K562 (cell line): Measurements from ENCODE around the gene SLC1A3. TPM values are rescaled to one million over a fixed set of nuclear protein-coding genes. Genes with fewer than 3 reads are reported as not detected.

Source experiments
- ATAC-seq: fragments of 200-7000 bp; cut with Tn5 transposase; 3 replicates; pipeline ENCODE4 v1.9.1; 2020; ENCODE audit warnings: moderate library complexity
- BruUV-seq: library from RNA; stranded (reverse); fragments of 400-500 nt; replicated peaks from 2 replicates; lab custom pipeline; 2021; lab: Mats Ljungman, UMichigan
- CTCF ChIA-PET: fragments of 300-600 bp; formaldehyde crosslinking; extraction: SDS; loops from one replicate; lab custom pipeline; 2021; ENCODE audit warnings: low intra/inter-chr PET ratio; lab: Yijun Ruan, JAX
- POLR2A ChIA-PET: fragments of 300-600, 350-650 bp; sonication (Branson Sonifier 250); formaldehyde crosslinking; extraction: SDS; loops from one replicate; lab custom pipeline; 2021; ENCODE audit warnings: antibody characterized with exemption, inconsistent platforms; lab: Yijun Ruan, JAX
- DNase-seq, 4 experiments: peaks; one replicate each; pipeline versions ENCODE4 v3.0.0 to v3.0.0-alpha.2; 2011 to 2018; ENCODE audit warnings: low spot score in 3 of 4, mixed read lengths in 3 of 4; ENCODE audit errors: extremely low read depth in 1 of 4
- FAIRE-seq: peaks from 2 replicates; lab custom pipeline; 2011; peaks lifted over from hg19 to GRCh38; lab: Jason Lieb, UNC
- H2AFZ ChIP-seq: 2 replicates; pipeline ENCODE4 v1.6.0; 2011; ENCODE audit warnings: low read depth, low read length, control low read depth, inconsistent platforms
- H3K27ac ChIP-seq: fragments of 200-600 bp; 3 replicates; pipeline ENCODE4 v1.8.0; 2011; ENCODE audit warnings: low read depth, mild to moderate bottlenecking, control low read depth, inconsistent platforms, low read length, moderate library complexity, mixed read lengths; ENCODE audit errors: extremely low read depth
- H3K27me3 ChIP-seq, 2 experiments: fragments of 300-600 bp in 1 of 2; 2 replicates in 1 of 2; 3 replicates in 1 of 2; pipeline versions ENCODE4 v1.6.0 to v1.8.0; 2011; ENCODE audit warnings: inconsistent platforms in 2 of 2, low read length in 2 of 2, mild to moderate bottlenecking in 1 of 2, mixed read lengths in 1 of 2, moderate library complexity in 1 of 2; ENCODE audit not compliant: control insufficient read depth in 2 of 2, insufficient read depth in 2 of 2
- H3K36me3 ChIP-seq: fragments of 300-600 bp; 3 replicates; pipeline ENCODE4 v1.8.0; 2011; ENCODE audit warnings: mild to moderate bottlenecking, low read length, inconsistent platforms; ENCODE audit not compliant: control insufficient read depth, insufficient read depth
- H3K4me1 ChIP-seq, 2 experiments: fragments of 200-600 bp in 1 of 2; replicated peaks in 1 of 2; 2 replicates in 1 of 2; 3 replicates in 1 of 2; pipeline versions ENCODE4 v1.5.1 to v1.8.0; 2011; ENCODE audit warnings: inconsistent platforms in 2 of 2, low read length in 2 of 2, mild to moderate bottlenecking in 1 of 2, mixed read lengths in 1 of 2, moderate library complexity in 1 of 2; ENCODE audit not compliant: control insufficient read depth in 2 of 2, insufficient read depth in 2 of 2
- H3K4me2 ChIP-seq: 2 replicates; pipeline ENCODE4 v1.6.1; 2011; ENCODE audit warnings: low read length, control low read depth, inconsistent platforms, mixed read lengths; ENCODE audit not compliant: insufficient read depth
- H3K4me3 ChIP-seq: fragments of 200-600 bp; sonication (generic), shearing (Covaris generic); 2 replicates; pipeline ENCODE4 v1.5.1; 2016; ENCODE audit warnings: control low read depth, inconsistent platforms
- H3K79me2 ChIP-seq: fragments of 200-600 bp; 3 replicates; pipeline ENCODE4 v1.8.0; 2011; ENCODE audit warnings: low read length, inconsistent platforms; ENCODE audit not compliant: control insufficient read depth, insufficient read depth
- H3K9ac ChIP-seq, 2 experiments: 2 replicates each; pipeline versions ENCODE4 v1.6.0 to v1.6.1; 2011; ENCODE audit warnings: low read depth in 2 of 2, low read length in 2 of 2, control low read depth in 1 of 2, inconsistent platforms in 1 of 2, mild to moderate bottlenecking in 1 of 2, mixed read lengths in 1 of 2; ENCODE audit not compliant: insufficient read depth in 1 of 2
- H3K9me1 ChIP-seq: one replicate; pipeline ENCODE4 v1.6.0; 2011; ENCODE audit warnings: inconsistent platforms, mild to moderate bottlenecking, low read length, moderate library complexity; ENCODE audit not compliant: control insufficient read depth, insufficient read depth
- H3K9me3 ChIP-seq: replicated peaks from 2 replicates; pipeline ENCODE4 v1.5.1; 2011; ENCODE audit warnings: low read depth, low read length, inconsistent platforms; ENCODE audit not compliant: control insufficient read depth, insufficient read depth
- H4K20me1 ChIP-seq: replicated peaks from 2 replicates; pipeline ENCODE4 v1.6.1; 2011; ENCODE audit warnings: low read length, inconsistent platforms, mixed read lengths; ENCODE audit not compliant: control insufficient read depth, insufficient read depth
- C11orf30 ChIP-seq: fragments of 450-650 bp; IDR thresholded peaks from 2 replicates; pipeline ENCODE4 v1.6.1; 2016; ENCODE audit warnings: low read depth, mild to moderate bottlenecking
- EGR1 ChIP-seq: fragments of 450-650 bp; conservative IDR thresholded peaks from 2 replicates; pipeline ENCODE4 v1.6.1; 2017; ENCODE audit warnings: mild to moderate bottlenecking
- ETV1 ChIP-seq: fragments of 450-650 bp; conservative IDR thresholded peaks from 2 replicates; pipeline ENCODE4 v1.6.1; 2016; ENCODE audit warnings: missing genetic modification characterization, control low read depth, low read depth, missing compliant biosample characterization
- MAFF ChIP-seq: IDR thresholded peaks from 2 replicates; pipeline ENCODE4 v1.6.1; 2012; ENCODE audit warnings: low read length, improper control_type of control experiment
- MAFG ChIP-seq: fragments of 450-650 bp; conservative IDR thresholded peaks from 2 replicates; pipeline ENCODE4 v1.6.1; 2016; ENCODE audit warnings: missing genetic modification characterization, missing compliant biosample characterization
- MAFK ChIP-seq: IDR thresholded peaks from 2 replicates; pipeline ENCODE4 v1.6.1; 2011; ENCODE audit warnings: low read length, improper control_type of control experiment
- NUFIP1 ChIP-seq: fragments of 450-650 bp; IDR thresholded peaks from 2 replicates; pipeline ENCODE4 v1.6.1; 2018; ENCODE audit not compliant: partially characterized antibody
- PKNOX1 ChIP-seq: fragments of 450-650 bp; IDR thresholded peaks from 2 replicates; pipeline ENCODE4 v1.6.1; 2016
- PTTG1 ChIP-seq: fragments of 450-650 bp; IDR thresholded peaks from 2 replicates; pipeline ENCODE4 v1.6.1; 2016; ENCODE audit warnings: low read depth, mild to moderate bottlenecking, missing genetic modification characterization, missing compliant biosample characterization
- RFX1 ChIP-seq: fragments of 450-650 bp; IDR thresholded peaks from 2 replicates; pipeline ENCODE4 v1.6.1; 2016; ENCODE audit warnings: mild to moderate bottlenecking, moderate library complexity
- SPI1 ChIP-seq: IDR thresholded peaks from 2 replicates; pipeline ENCODE4 v1.6.1; 2011; ENCODE audit warnings: low read depth, low read length, control low read depth, borderline replicate concordance
- YY1 ChIP-seq, 3 experiments: IDR thresholded peaks; 2 replicates each; pipeline ENCODE4 v1.6.1; 2011; ENCODE audit warnings: low read length in 2 of 3, mild to moderate bottlenecking in 2 of 3, moderate library complexity in 2 of 3, borderline replicate concordance in 1 of 3, control low read depth in 1 of 3, low read depth in 1 of 3; ENCODE audit not compliant: insufficient read depth in 3 of 3, insufficient replicate concordance in 2 of 3, control insufficient read depth in 1 of 3, insufficient read length in 1 of 3; ENCODE audit errors: extremely low read depth in 1 of 3
- ZNF316 ChIP-seq: fragments of 450-650 bp; IDR thresholded peaks from 2 replicates; pipeline ENCODE4 v1.6.1; 2016
- WGBS: fragments of 100-300 bp; shearing (Covaris generic); methylation state at CpG from one replicate; pipeline ENCODE4 v1.1.6; 2016; ENCODE audit warnings: low coverage, mixed read lengths; ENCODE audit not compliant: insufficient coverage; ENCODE audit errors: missing lambda C conversion rate; 5-methylcytosine and 5-hydroxymethylcytosine counted together
- in situ Hi-C: fragments of 300-500 bp; cut with MboI; formaldehyde crosslinking; loops from 4 replicates; pipeline ENCODE4 v1.15.0; 2018; ENCODE audit warnings: inconsistent platforms, mixed read lengths
- intact Hi-C: fragments of 100-400 bp; cut with micrococcal nuclease; formaldehyde crosslinking; loops from 2 replicates; pipeline ENCODE4 v1.14.2; 2022
- polyA plus RNA-seq, 8 experiments: library from polyadenylated mRNA; depleted of rRNA in 4 of 8; stranded (reverse) in 5 of 8; unstranded in 3 of 8; fragments of >200 nt; fragmentation: Nextera tagmentation in 2 of 8; fragmentation: Illumina TruSeq in 1 of 8; extraction: Ambion mirVana in 2 of 8; extraction: Trizol in 1 of 8; gene quantifications; 2 replicates each; pipeline versions ENCODE4 v1.2.1 to v1.2.3, GENCODE V29; 2011 to 2014; ENCODE audit warnings: inconsistent platforms in 1 of 8, missing spikeins in 1 of 8
- total RNA-seq, 7 experiments: library from RNA; depleted of rRNA in 6 of 7; stranded (reverse); fragments of >200 nt in 6 of 7; fragmentation: Illumina TruSeq in 2 of 7; extraction: Trizol in 2 of 7; gene quantifications; 2 replicates each; pipeline versions ENCODE4 v1.2.1 to v1.2.3, GENCODE V29; 2011 to 2021; ENCODE audit warnings: low replicate concordance in 1 of 7

The SLC1A3 gene
- total and polyA plus RNA-seq, 9 of the 15 experiments (the other 6 are each of a cell fraction or from before 2014, with no cell fraction given) = 0.13 TPM; not detected in 8

- H3K27ac ChIP-seq = no peak overlapping the region
- H3K9me1 ChIP-seq = no peaks in the 10 kb centered on the region
- CTCF ChIA-PET = no interaction called here
- FAIRE-seq = no peak
- H3K36me3 ChIP-seq = no peaks in the 10 kb centered on the region
- peaks cover 7 to 16% of the 10 kb centered on the region in 2 experiments for H3K27me3 ChIP-seq
- intact Hi-C loops (no loop called here), in situ Hi-C loops (no loop called here)
- WGBS = 0% methylated on average over 3 of the region's 3 CpGs
- POLR2A ChIA-PET = interaction anchor here (1.0 to 1.7 kb wide), 2 partner anchors 28 to 54 kb away, joined by 3 read pairs; no protein-coding TSS in a partner anchor
- DNase-seq = no peak
- no peak overlapping the region for H2AFZ ChIP-seq
- no TSS peak for BruUV-seq
- H4K20me1 ChIP-seq = no peaks in the 10 kb centered on the region
- no peak overlapping the region for H3K4me2 ChIP-seq
- H3K79me2 ChIP-seq = no peaks in the 10 kb centered on the region
- TF ChIP-seq NUFIP1 (no peak), RFX1 (0 out of 2 replicates have a peak, but pooled peaks have one; percentile 15)
- ATAC-seq = no peak
- H3K4me1 ChIP-seq = no peaks in the 10 kb centered on the region
- H3K9ac ChIP-seq = no peak overlapping the region
- H3K4me3 ChIP-seq = no peak overlapping the region
- H3K9me3 ChIP-seq = no peaks in the 10 kb centered on the region
Measured at GRCh38 chr5:36670548-36670947, 64.1 kb downstream of the SLC1A3 start.

GRCh38 chr5:36675282-36675681, 68.9 kb downstream of the SLC1A3 start:
- no TSS peak for BruUV-seq
- H3K9ac ChIP-seq = no peak overlapping the region
- H3K4me2 ChIP-seq = no peak overlapping the region
- ATAC-seq (no peak), FAIRE-seq (no peak), DNase-seq (no peak)
- no peak overlapping the region for H2AFZ ChIP-seq
- H3K9me3 ChIP-seq = no peaks in the 10 kb centered on the region
- ChIA-PET POLR2A (no interaction called here), CTCF (no interaction called here)
- 2% methylated on average over 3 of the region's 3 CpGs for WGBS
- TF ChIP-seq MAFF (0 out of 2 replicates have a peak, but pooled peaks have one; percentile 5), ETV1 (tag) (no peak), ZNF316 (peak; percentile 71), MAFG (tag) (peak; percentile 62), EGR1 (no peak), C11orf30 (peak; percentile 34; the same call in 1 of the 2 replicates), MAFK (peak; percentile 35; the same call in 1 of the 2 replicates), PTTG1 (tag) (no peak), SPI1 (no peak), YY1 (IDR thresholded peaks at IDR 0.05; ENCODE audit: borderline replicate concordance in 1 of 3, control insufficient read depth in 1 of 3, extremely low read depth in 1 of 3, insufficient read depth in 3 of 3, insufficient read length in 1 of 3, insufficient replicate concordance in 2 of 3, low read depth in 1 of 3, low read length in 2 of 3) (no peak), PKNOX1 (no peak)
- in situ Hi-C loops (no loop called here), intact Hi-C loops (no loop called here)
- H3K79me2 ChIP-seq = no peaks in the 10 kb centered on the region
- H3K9me1 ChIP-seq = no peaks in the 10 kb centered on the region
- H4K20me1 ChIP-seq = no peaks in the 10 kb centered on the region
- H3K36me3 ChIP-seq = no peaks in the 10 kb centered on the region
- no peaks in the 10 kb centered on the region for H3K4me1 ChIP-seq
- H3K27ac ChIP-seq = no peak overlapping the region
- H3K4me3 ChIP-seq = no peak overlapping the region
- H3K27me3 ChIP-seq = peaks cover 7 to 12% of the 10 kb centered on the region in 2 experiments; a peak in 4 of 5 replicates
